Measurements from ENCODE around the gene GPR183. TPM values are rescaled to one million over a fixed set of nuclear protein-coding genes. Genes with fewer than 3 reads are reported as not detected.

Gene GPR183
- total RNA-seq, 1 donor from 2014 or later, result 1.2 TPM

- DNase-seq (ENCODE audit: low read depth in 2 of 2), result no peak
These were observed 36.0 kb downstream of the GPR183 start for GRCh38 chr13:99271249-99271648.

- no peak for DNase-seq (ENCODE audit: low read depth in 2 of 2)
These were observed 36.7 kb downstream of the GPR183 start for GRCh38 chr13:99270518-99270917.

GRCh38 chr13:99269627-99270241 lies 37.5 kb downstream of the GPR183 start:
- DNase-seq (ENCODE audit: low read depth in 2 of 2), result peak; percentile 78 to 83

GRCh38 chr13:99268822-99269221 lies 38.4 kb downstream of the GPR183 start:
- DNase-seq (ENCODE audit: low read depth in 2 of 2), result no peak

GRCh38 chr13:99267927-99268326 lies 39.3 kb downstream of the GPR183 start:
- no peak for DNase-seq (ENCODE audit: low read depth in 2 of 2)

- DNase-seq (ENCODE audit: low read depth in 2 of 2), result no peak
These were observed 40.4 kb downstream of the GPR183 start for GRCh38 chr13:99266827-99267226.

GRCh38 chr13:99265821-99266426 lies 41.3 kb downstream of the GPR183 start:
- peak; percentile 66 to 75 for DNase-seq (ENCODE audit: low read depth in 2 of 2)

- no peak for DNase-seq (ENCODE audit: low read depth in 2 of 2)
These were observed 41.9 kb downstream of the GPR183 start for GRCh38 chr13:99265162-99265800.

- DNase-seq (ENCODE audit: low read depth in 2 of 2), result peak in 1 of 2 donors; percentile 18
These were observed 43.1 kb downstream of the GPR183 start for GRCh38 chr13:99264051-99264450.

- DNase-seq (ENCODE audit: low read depth in 2 of 2), result no peak
These were observed 43.9 kb downstream of the GPR183 start for GRCh38 chr13:99263126-99263785.

- DNase-seq (ENCODE audit: low read depth in 2 of 2), result no peak
These were observed 46.1 kb downstream of the GPR183 start for GRCh38 chr13:99261059-99261458.

GRCh38 chr13:99260216-99260615 lies 47.0 kb downstream of the GPR183 start:
- DNase-seq (ENCODE audit: low read depth in 2 of 2), result no peak

- no peak for DNase-seq (ENCODE audit: low read depth in 2 of 2)
These were observed 48.3 kb downstream of the GPR183 start for GRCh38 chr13:99258946-99259345.

- peak in 1 of 2 donors; percentile 5 for DNase-seq (ENCODE audit: low read depth in 2 of 2)
These were observed 48.9 kb downstream of the GPR183 start, which contains the start of gene GPR18 for GRCh38 chr13:99258210-99258860. Gene GPR18 (minus strand): TSS chr13:99258379. CDS start chr13:99255872, 2,507 bp downstream.

GRCh38 chr13:99257291-99257690 lies 49.9 kb downstream of the GPR183 start:
- DNase-seq (ENCODE audit: low read depth in 2 of 2), result no peak

- no peak for DNase-seq (ENCODE audit: low read depth in 2 of 2)
These were observed 50.5 kb downstream of the GPR183 start for GRCh38 chr13:99256709-99257108.

- no peak for DNase-seq (ENCODE audit: low read depth in 2 of 2)
These were observed 50.9 kb downstream of the GPR183 start for GRCh38 chr13:99256283-99256682.

- DNase-seq (ENCODE audit: low read depth in 2 of 2), result no peak
These were observed 51.9 kb downstream of the GPR183 start for GRCh38 chr13:99255271-99255670.

- DNase-seq (ENCODE audit: low read depth in 2 of 2), result no peak
These were observed 52.4 kb downstream of the GPR183 start for GRCh38 chr13:99254830-99255229.

- no peak for DNase-seq (ENCODE audit: low read depth in 2 of 2)
These were observed 55.3 kb downstream of the GPR183 start for GRCh38 chr13:99251921-99252320.

GRCh38 chr13:99250982-99251825 lies 56.0 kb downstream of the GPR183 start:
- DNase-seq (ENCODE audit: low read depth in 2 of 2), result no peak

All from dermis microvascular lymphatic vessel endothelial cell (primary cell).